ENCODE results near the gene ARHGAP5.

Gene ARHGAP5

DNA sequence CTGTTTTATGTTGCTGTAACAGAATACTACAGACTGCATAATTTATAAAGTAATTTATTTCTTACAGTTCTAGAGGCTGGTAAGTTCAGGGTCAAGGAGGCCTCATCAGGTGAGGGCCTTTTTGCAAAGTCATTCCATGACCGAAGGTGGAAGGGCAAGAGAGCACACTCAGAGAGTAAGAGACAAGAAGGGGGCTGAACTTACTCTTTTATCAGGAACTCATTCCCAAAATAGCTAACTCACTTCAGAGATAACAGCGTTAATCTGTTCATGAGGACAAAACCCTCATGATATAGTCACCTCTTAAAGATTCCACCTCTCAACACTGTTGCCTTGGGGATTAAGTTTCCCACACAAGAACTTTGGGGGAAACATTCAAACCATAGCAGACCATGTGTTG is 73.3 kb downstream of the ARHGAP5 start:
- TF ChIP-seq POLR2A (IDR thresholded peaks at IDR 0.05; ENCODE audit: low read depth, low read length) = no peak
- FAIRE-seq = no peak
- no peak for DNase-seq (ENCODE audit: insufficient read length, low spot score)

DNA sequence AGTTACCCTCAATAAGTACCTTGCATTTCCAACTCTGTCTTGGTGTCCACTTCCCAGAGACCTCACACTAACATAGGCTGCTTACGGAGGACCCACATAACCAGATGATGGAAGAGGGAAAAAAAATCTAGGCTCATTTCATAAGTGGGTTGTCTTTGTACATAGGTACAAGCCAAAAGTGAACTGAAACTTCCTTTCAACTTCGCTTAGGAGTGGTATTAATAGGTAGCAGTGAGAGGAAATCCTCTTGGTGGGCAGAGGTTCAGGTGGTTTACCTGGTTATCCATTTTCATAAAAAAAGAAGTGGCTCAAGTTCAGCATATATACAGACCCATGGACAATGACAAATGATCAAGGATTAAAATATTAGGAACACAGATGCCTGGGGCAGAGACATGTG is 88.9 kb downstream of the ARHGAP5 start:
- DNase-seq (ENCODE audit: insufficient read length, low spot score) (no peak), FAIRE-seq (no peak)
- TF ChIP-seq POLR2A (IDR thresholded peaks at IDR 0.05; ENCODE audit: low read depth, low read length) = no peak

DNA sequence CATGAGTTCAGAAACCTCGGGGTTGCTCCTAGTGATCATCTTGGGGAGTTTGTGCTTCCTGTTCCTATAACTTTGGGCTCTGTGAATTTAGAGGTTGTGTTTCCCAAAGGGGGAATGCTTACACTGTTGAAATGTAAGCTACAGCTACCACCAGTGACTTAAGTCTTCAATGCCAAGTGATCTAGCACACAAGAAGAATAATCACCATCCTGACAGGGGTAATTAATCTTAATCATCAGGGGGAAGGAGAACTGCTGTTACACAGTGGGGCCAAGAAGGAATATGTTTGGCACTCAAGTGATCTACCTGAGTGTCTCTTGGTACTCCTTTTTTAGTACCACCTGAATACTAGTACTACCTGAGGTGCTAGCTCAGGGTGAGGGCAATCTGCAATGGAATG is 89.8 kb downstream of the ARHGAP5 start:
- TF ChIP-seq POLR2A (IDR thresholded peaks at IDR 0.05; ENCODE audit: low read depth, low read length) = no peak
- FAIRE-seq = no peak
- no peak for DNase-seq (ENCODE audit: insufficient read length, low spot score)

DNA sequence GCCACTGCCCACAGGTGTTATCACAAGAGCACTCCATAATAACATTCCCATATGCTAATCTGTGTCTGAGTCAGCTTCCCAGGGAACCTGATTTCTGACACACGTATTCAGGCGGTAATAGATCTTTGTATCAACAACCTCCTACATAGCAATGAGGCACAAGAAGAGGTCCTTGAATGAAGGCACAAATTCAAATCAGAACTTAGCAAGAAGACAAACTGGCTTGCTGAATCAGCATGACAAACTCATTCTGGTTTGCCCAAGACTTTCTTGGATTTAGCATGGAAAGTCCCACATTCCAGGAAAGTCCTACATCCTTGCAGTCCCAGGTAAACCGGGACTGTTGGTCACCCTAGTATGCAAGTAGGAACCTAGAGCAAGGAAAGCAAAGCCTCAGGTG is 90.8 kb downstream of the ARHGAP5 start:
- no peak for FAIRE-seq
- no peak for TF ChIP-seq POLR2A (IDR thresholded peaks at IDR 0.05; ENCODE audit: low read depth, low read length)
- no peak for DNase-seq (ENCODE audit: insufficient read length, low spot score)

DNA sequence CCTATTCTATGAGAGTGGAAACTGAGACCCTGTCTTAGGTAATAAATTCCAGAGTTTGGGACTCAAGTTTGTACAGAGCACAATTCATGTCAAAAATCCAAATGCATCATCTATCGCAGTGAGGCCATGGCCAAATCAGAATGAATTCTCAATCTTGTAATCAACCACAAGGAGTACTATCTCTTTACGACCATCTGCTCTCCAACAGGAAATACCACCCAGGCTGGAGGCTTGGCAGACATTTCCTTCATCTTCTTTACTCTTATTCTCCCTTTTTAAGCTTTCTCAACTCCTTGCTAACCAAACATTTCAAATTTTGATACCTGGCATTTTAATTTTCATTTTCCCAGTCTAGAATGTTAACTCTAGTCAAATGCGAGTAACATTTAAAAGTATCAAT is 92.1 kb downstream of the ARHGAP5 start:
- FAIRE-seq (no peak), DNase-seq (ENCODE audit: insufficient read length, low spot score) (no peak)
- TF ChIP-seq POLR2A (IDR thresholded peaks at IDR 0.05; ENCODE audit: low read depth, low read length) = no peak

DNA sequence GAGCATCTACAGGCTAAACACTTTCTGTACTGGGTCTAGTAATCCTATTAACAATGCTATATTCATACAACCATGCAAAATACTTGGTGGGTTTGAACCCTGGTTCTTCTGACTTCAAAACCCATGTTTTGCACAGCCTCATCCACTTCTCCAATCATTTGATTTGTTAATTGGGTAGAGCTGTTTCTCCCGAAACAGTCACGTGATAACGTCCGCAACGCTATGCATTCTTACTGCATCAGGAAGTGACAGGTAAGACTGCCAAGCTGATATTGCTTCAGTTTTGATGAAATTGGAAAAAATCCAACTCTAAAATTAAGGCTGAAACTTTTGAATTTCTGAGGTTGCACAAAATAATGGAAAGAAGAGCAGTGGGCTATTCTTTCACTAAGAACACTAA is 94.4 kb downstream of the ARHGAP5 start:
- FAIRE-seq = no peak
- no peak for TF ChIP-seq POLR2A (IDR thresholded peaks at IDR 0.05; ENCODE audit: low read depth, low read length)
- DNase-seq (ENCODE audit: insufficient read length, low spot score) = no peak

DNA sequence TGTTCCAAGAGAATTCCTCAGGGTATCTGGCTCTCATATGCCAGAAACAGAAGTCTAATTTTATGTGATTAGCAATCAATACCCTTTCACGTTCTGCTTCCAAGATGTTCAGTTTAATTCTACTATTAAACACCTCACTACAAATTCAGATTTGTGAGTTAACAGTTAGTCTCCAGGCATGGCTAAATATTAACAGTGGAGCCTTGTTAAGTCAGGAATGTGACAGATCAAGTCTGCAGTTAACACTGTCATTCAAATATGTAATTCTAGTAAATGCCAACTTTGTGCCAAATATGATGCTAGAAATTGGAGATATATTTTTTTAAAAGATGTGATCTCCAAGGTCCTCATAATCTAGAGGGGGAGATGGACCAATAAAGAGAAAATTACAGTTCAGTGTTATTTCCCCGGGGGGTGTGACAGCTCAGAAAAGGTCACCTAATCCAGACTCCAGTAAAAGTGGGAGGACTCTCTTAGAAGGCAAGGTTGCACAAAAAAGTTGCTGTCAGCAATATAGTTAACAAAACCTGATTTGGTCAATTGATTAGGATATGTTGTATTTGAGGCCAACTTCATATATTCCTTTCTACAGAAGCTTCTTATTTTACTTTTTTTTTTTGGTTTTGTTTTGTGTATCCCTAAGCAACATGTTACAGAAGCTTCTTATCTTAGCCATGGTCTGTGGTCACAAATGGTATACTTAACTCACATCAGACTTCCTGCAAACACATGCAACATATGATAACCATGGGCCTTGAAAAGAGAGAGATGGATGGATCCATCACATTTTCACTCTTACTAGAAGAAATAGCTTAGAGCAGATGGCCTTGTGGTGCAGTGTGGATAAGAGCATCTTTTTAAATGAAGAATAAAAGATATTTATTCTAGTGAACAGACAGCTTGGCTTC is 106.3 kb downstream of the ARHGAP5 start:
- FAIRE-seq (no peak), DNase-seq (ENCODE audit: insufficient read length, low spot score) (no peak)
- TF ChIP-seq POLR2A (IDR thresholded peaks at IDR 0.05; ENCODE audit: low read depth, low read length) = no peak

DNA sequence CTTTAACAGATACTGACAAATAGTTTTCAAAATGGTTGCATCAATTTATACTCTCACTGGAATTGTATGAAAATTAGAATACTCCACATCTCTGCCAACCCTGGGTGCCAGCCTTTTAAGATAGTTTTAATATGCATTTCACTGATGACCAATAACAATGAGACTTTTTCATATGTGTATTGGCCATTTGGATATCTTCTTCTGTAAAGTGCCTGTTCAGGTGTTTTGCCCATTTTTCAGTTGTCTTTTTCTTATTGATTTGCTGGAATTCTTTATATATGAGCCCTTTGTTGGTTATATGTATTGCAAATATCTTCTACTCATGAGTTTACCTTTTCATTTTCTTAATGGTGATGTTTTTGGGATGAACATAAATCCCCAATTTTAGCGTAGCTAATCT is 108.0 kb downstream of the ARHGAP5 start:
- DNase-seq (ENCODE audit: insufficient read length, low spot score) (no peak), FAIRE-seq (no peak)
- no peak for TF ChIP-seq POLR2A (IDR thresholded peaks at IDR 0.05; ENCODE audit: low read depth, low read length)

DNA sequence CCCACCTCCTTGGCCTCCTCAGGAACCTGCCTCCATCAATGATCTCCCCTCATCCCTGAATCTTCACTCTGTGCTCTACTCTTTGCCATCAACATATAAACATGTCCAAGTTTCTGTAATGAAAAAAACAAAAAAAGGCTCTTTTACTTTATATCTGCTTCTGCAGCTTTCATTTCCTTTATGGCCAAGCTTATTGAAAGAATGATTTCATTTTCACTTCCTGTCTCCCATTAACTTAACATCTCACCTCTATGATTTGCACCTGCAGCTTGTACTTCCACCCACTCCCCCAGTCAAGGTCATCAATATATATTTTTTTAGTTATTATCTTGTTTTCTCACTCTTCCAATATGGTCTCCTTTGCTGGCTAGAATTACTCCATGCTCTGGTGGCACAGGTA is 109.1 kb downstream of the ARHGAP5 start:
- TF ChIP-seq POLR2A (IDR thresholded peaks at IDR 0.05; ENCODE audit: low read depth, low read length) = no peak
- DNase-seq (ENCODE audit: insufficient read length, low spot score) = no peak
- no peak for FAIRE-seq

DNA sequence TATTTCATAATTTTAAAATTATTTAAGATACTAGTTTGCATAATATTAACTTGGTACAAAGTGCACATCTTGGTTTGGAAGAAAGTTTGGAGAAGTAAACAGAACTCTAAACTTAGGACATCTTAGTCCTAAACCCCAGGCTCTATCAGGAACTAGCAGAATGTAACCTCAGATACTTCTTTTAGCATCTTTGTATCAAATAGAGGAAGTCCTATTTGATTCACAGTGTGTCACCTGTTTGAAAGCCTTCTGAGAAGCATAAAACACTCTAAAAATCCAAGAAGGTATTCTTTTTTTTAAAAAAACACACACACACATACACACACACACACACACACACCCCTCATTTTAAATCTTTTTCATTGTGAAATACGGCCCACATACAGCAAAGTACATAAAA is 112.7 kb downstream of the ARHGAP5 start:
- DNase-seq (ENCODE audit: insufficient read length, low spot score) (no peak), FAIRE-seq (no peak)
- TF ChIP-seq POLR2A (IDR thresholded peaks at IDR 0.05; ENCODE audit: low read depth, low read length) = no peak

DNA sequence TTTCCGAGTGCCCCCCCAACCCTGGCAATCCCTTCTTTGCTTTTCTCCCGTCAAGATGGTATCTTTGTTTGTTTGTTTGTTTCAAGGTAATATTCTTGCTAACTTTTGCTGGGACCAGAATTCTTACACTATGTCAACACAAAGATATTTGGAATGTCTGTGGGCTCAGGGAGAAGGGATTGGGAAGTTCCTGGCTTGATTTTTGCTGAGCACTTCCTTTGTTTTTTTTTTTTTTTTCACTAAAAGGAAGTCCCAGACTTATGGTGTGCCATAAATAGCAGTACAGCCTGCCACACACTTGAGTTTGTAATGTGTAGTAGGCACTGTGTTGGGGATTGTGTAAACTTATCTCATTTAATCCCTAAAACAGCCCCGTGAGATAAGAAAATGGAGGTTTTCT is 113.6 kb downstream of the ARHGAP5 start:
- no peak for FAIRE-seq

DNA sequence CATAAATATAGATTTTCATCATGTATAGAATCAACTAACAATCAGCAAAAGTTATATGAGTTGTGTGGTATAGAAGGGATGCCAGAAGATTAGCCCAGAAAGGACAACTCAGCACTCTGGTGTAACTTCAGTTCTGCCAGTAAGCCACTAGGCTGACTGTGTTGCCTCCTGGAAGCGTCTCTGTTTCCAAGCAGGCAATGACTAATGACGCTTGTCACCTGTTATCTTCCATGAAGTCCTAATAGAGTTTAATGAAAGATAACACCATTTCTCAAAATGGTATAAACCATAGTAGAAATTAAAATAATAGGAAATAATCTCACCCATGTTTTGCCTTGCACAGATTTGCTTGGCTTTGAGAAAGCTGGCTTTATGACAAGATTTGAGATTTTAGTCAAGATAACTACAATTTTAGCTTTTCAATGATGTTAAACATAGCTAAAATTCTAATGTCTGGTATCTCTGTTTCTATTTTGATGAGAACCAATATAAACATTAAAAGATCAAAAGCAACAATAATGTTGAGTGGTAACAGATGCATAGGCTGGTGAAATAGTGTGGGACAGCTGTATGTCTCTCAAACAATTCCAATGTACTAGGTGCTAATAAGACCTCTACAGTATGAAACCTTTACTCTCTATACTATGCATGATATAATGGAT is 115.7 kb downstream of the ARHGAP5 start:
- no peak for TF ChIP-seq POLR2A (IDR thresholded peaks at IDR 0.05; ENCODE audit: low read depth, low read length)
- DNase-seq (ENCODE audit: insufficient read length, low spot score) (no peak), FAIRE-seq (no peak)

More for the DNA sequence above, 113.6 kb downstream of the ARHGAP5 start:
- TF ChIP-seq POLR2A (IDR thresholded peaks at IDR 0.05; ENCODE audit: low read depth, low read length) = no peak
- DNase-seq (ENCODE audit: insufficient read length, low spot score) = no peak

DNA sequence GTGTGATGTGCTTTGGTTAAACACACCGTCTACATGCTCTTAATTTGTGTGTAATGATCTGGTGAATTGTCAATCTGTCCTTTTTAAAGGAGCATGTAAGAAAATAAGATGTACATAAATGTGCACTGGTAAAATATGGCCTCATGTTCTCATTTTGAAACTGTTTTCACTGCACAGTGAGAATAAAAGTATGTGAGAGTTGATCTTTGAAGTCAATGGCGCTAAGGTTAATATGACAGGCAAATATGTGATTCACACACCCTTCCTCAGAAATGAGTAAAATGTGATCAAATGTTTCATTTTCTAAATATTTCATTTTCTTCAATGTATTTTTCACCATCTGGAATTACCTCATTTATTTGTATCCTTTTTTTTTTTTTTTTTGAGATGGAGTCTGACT is 116.4 kb downstream of the ARHGAP5 start:
- no peak for TF ChIP-seq POLR2A (IDR thresholded peaks at IDR 0.05; ENCODE audit: low read depth, low read length)
- no peak for DNase-seq (ENCODE audit: insufficient read length, low spot score)
- no peak for FAIRE-seq

DNA sequence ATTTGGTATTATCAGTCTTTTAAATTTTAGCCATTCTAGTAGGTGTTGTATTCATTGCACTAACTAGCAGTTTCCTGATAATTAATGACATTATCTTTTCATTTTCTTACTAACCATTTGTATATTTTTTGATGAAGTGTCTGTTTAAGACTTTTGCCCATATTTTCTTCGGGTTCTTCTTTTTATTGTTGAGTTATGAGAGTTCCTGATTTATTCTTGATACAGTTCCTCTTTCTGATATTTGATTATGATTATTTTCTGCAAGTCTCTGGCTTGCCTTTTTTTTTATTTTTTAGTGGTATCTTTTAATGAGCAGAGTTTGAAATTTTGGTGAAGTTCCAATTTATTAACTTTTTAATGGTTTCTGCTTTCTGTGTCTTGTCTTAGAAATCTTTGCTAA is 118.5 kb downstream of the ARHGAP5 start:
- no peak for FAIRE-seq
- no peak for TF ChIP-seq POLR2A (IDR thresholded peaks at IDR 0.05; ENCODE audit: low read depth, low read length)
- no peak for DNase-seq (ENCODE audit: insufficient read length, low spot score)

DNA sequence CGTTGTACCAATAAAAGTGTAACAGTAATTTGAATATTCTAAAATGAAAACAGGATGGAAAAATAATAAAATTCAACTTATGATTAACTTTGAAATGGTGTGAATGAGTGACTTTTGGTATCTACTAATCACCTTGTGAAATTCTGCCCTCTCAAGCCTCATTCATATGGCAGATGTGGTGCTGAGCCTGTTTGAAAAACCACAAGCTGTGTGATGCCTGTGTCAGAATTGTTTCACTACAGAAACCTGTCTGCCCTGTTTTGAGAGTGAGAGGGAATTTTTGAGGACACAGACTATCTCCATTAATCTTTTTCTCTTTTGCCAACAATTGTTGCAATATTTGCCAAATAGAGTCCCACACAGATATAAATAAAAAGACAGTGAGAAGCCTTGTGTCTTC is 120.8 kb downstream of the ARHGAP5 start:
- no peak for FAIRE-seq
- no peak for TF ChIP-seq POLR2A (IDR thresholded peaks at IDR 0.05; ENCODE audit: low read depth, low read length)
- DNase-seq (ENCODE audit: insufficient read length, low spot score) = no peak

Data from H54 (cell line).